Prostate gland (tissue), 2 donors: ENCODE data around the gene CDC42. TPM values are rescaled to one million over a fixed set of nuclear protein-coding genes. Genes with fewer than 3 reads are reported as not detected.
A peak's percentile ranks its signal among the peaks of the same experiment; 100 is the strongest.

Source experiments
- DNase-seq: peaks from one replicate; pipeline ENCODE4 v3.0.0-alpha.2; 2019; ENCODE audit warnings: low spot score
- H3K27ac ChIP-seq, 2 donors: fragments of 200-600 bp; sonication (generic); 2 replicates each; pipeline ENCODE4 v1.5.1; 2017 to 2019
- H3K27me3 ChIP-seq: fragments of 200-600 bp; sonication (generic); replicated peaks from 2 replicates; pipeline ENCODE4 v1.5.1; 2019; ENCODE audit not compliant: insufficient read depth
- H3K36me3 ChIP-seq, 2 donors: fragments of 200-600 bp; sonication (generic); 1 replicate in 1 of 2; 2 replicates in 1 of 2; pipeline versions ENCODE4 v1.5.1 to v1.8.1; 2017 to 2019
- H3K4me1 ChIP-seq: fragments of 200-600 bp; sonication (generic); replicated peaks from 2 replicates; pipeline ENCODE4 v1.5.1; 2019
- H3K4me3 ChIP-seq, 2 donors: fragments of 200-600 bp; sonication (generic); 2 replicates each; pipeline ENCODE4 v1.5.1; 2017 to 2019
- H3K9me3 ChIP-seq: fragments of 200-600 bp; sonication (generic); 2 replicates; pipeline ENCODE4 v1.5.1; 2017
- POLR2A ChIP-seq: fragments of 450-650 bp; IDR thresholded peaks from one replicate; pipeline ENCODE4 v1.6.1; 2016; ENCODE audit warnings: antibody characterized with exemption, mild to moderate bottlenecking
- POLR2AphosphoS5 ChIP-seq: sonication (generic); formaldehyde crosslinking; IDR thresholded peaks from one replicate; pipeline ENCODE4 v1.6.1; 2017; ENCODE audit warnings: antibody characterized with exemption
- WGBS: methylation state at CpG from one replicate; pipeline ENCODE4 v1.1.5; 2018; 5-methylcytosine and 5-hydroxymethylcytosine counted together
- intact Hi-C: fragments of 100-400 bp; cut with DNase I; formaldehyde crosslinking; loops from one replicate; pipeline ENCODE4 v1.14.2; 2022
- total RNA-seq, 2 donors: library from RNA; depleted of rRNA; stranded (reverse); fragments of >200 nt; gene quantifications; one replicate each; pipeline ENCODE4 v1.1.0, GENCODE V29; 2016
- TF ChIP-seq, protein P1 (sequence below), 4 experiments: fragments of 200-600 bp in 2 of 4; fragments of 450-650 bp in 2 of 4; sonication (generic) in 2 of 4; IDR thresholded peaks; 1 replicate in 3 of 4; 2 replicates in 1 of 4; pipeline ENCODE4 v1.5.1; 2016 to 2019; ENCODE audit warnings: antibody characterized with exemption in 4 of 4, mild to moderate bottlenecking in 2 of 4, moderate library complexity in 2 of 4

CDC42 gene
- total RNA-seq, 2 donors from 2014 or later, result 164 to 182 TPM

DNA sequence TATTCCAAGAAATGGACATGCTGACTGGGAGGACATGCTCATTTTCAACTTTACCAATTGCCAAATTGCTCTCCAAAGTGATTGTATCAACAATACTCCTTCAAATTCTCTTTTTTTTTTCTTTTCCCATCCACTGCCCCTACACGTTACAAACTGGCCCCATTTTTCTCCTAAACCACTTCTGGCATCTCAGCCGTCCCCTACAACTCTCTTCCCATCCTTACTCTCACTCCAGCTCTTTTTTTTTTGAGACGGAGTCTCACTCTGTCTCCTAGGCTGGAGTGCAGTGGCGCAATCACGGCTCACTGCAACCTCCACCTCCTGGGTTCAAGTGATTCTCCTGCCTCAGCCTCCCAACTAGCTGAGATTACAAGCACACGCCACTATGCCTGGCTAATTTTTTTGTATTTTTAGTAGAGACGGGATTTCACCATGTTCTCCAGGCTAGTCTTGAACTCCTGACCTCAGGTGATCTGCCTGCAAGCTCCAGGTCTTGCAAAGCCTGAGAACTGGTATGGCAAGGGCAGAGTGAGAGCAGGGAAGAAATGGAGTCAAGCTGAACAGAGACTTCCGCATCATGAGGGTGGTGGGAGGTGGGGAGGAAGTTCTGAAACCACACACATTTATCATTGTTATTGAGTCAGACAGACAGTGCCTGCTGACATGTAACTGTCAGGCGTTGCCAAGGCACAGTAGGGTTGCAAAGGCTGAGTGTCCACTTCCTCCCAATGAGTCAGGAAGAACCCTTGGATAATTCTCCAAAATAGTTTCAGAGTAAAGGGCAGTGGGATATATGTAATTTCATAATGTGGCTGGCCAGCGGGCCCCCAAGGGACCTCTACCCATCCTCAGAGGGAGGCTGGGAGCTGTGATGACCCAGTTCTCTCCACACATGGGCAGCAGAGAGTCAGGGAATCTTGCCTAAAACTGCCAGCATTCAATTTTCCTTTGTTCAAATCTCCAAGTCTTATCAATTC is 33.6 kb upstream of the CDC42 start:
- intact Hi-C loops, result no loop called here
- 69% methylated on average over 10 of the region's 10 CpGs for WGBS
- TF ChIP-seq, protein P1, sequence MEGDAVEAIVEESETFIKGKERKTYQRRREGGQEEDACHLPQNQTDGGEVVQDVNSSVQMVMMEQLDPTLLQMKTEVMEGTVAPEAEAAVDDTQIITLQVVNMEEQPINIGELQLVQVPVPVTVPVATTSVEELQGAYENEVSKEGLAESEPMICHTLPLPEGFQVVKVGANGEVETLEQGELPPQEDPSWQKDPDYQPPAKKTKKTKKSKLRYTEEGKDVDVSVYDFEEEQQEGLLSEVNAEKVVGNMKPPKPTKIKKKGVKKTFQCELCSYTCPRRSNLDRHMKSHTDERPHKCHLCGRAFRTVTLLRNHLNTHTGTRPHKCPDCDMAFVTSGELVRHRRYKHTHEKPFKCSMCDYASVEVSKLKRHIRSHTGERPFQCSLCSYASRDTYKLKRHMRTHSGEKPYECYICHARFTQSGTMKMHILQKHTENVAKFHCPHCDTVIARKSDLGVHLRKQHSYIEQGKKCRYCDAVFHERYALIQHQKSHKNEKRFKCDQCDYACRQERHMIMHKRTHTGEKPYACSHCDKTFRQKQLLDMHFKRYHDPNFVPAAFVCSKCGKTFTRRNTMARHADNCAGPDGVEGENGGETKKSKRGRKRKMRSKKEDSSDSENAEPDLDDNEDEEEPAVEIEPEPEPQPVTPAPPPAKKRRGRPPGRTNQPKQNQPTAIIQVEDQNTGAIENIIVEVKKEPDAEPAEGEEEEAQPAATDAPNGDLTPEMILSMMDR (IDR thresholded peaks at IDR 0.05), result no peak
- TF ChIP-seq POLR2AphosphoS5, result no peak
- TF ChIP-seq POLR2A, result no peak
- no peaks in the 10 kb centered on the region for H3K36me3 ChIP-seq
- no peaks in the 10 kb centered on the region for H3K4me1 ChIP-seq
- H3K4me3 ChIP-seq, result no peak overlapping the region
- H3K27ac ChIP-seq, result no peak overlapping the region
- no peak for DNase-seq
- H3K27me3 ChIP-seq, result no peaks in the 10 kb centered on the region
- no peaks in the 10 kb centered on the region for H3K9me3 ChIP-seq

DNA sequence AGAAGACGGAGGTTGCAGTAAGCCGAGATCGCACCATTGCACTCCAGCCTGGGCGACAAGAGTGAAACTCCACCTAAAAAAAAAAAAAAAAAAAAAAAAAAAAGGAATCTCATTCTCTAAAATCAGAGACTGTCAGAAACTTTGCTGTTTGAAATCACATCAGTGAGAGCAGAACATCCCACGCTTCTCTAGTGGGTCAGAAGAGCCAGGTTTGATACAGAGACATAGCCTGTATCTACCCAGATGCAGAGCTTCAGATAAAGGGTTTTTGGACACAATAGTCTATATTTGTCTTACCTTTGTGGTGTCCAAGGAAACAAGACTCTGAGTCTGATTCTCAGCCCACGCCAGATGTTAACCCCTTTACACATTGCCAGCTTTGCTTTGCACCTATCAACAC is 31.4 kb upstream of the CDC42 start:
- DNase-seq, result no peak
- Histone ChIP-seq H3K4me1 (no peaks in the 10 kb centered on the region), H3K9me3 (no peaks in the 10 kb centered on the region), H3K4me3 (no peak overlapping the region), H3K36me3 (no peaks in the 10 kb centered on the region), H3K27me3 (no peaks in the 10 kb centered on the region), H3K27ac (no peak overlapping the region)
- WGBS, result 84% methylated on average over 6 of the region's 6 CpGs
- TF ChIP-seq, protein P1 (IDR thresholded peaks at IDR 0.05), result no peak
- no peak for TF ChIP-seq POLR2AphosphoS5
- TF ChIP-seq POLR2A, result no peak
- intact Hi-C loops, result no loop called here

DNA sequence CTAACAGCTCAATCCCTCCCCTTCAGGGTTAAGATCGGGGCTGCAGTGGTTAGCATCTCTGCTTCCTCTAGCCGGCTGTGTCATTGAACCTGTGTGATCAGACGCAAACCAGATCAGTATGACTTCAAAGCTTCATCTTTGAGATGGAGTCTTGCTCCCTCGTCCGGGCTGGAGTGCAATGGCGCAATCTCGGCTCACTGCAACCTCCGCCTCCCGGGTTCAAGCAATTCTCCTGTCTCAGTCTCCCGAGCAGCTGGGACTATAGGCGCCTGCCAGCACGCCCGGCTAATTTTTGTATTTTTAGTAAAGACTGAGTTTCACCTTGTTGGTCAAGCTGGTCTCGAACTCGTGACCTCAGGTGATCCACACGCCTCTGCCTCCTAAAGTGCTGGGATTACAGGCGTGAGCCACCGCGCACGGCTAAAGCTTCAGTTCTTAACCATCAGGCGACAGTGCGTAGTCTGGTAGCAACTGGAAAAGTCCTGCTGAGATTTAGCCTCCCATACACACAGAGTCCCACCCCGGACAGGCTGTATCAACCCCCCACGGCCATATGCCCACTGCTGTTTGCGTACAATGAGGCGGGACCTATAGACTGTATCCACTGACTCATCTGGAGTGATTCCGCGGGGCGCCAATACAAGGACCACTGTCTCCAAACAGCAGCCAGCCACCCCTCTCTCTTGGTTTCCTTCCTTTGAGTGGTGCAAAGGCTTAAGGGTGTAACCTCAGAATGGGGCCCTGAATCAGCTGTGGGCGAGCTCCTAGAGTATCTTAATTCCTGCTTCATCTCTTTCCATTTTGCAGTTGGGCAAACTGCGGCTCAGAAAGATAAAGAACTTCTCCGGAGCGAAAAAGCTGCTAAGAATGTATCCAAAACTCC is 27.8 kb upstream of the CDC42 start:
- Histone ChIP-seq H3K4me1 (no peaks in the 10 kb centered on the region), H3K27ac (peak overlapping the region; percentile 96 to 99), H3K9me3 (no peaks in the 10 kb centered on the region), H3K27me3 (no peaks in the 10 kb centered on the region), H3K36me3 (no peaks in the 10 kb centered on the region), H3K4me3 (peak overlapping the region; percentile 90 to 99)
- intact Hi-C loops, result no loop called here
- peak; percentile 27 for DNase-seq
- TF ChIP-seq, protein P1 (IDR thresholded peaks at IDR 0.05), result no peak
- TF ChIP-seq POLR2AphosphoS5 (no peak), POLR2A (no peak)
- 14% methylated on average over 33 of the region's 33 CpGs for WGBS

DNA sequence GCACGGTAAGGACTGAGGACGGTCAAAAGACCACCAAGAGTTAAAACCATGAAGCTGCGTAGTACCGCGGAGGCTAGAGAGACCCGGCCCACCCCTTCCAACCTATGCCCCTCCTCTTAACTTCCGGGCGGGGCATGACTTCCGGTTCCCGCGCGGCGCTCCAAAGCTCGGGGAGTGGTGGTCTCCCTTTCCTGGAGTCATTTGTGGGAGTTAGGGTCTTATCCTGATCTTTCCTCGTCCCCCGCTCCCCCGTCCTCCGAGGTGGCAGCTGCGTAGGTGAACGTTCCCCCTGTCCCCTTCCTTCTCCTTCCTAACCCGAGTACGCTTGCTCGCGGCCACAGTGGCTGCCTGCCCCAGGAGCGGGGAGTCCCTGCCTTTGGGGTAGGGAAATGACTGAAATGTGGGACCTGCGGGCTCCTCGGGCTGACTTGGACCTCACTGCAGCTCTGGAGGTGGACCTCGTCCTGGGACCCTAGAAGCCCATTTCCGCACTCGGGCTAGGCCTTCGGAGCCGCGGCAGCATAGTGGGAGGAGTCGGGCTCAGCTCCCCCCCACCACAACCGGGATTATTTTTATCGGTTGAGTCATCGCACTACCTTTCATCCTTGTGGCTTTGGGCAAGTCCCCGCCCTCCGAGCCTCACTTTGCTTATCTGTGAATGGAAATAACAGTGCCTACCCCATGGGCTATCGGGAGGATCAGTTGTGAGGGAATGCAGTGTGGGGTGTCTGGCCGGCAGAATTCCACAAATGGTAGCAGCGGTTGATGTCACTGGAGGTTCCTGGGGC is 26.9 kb upstream of the CDC42 start:
- Histone ChIP-seq H3K27ac (peak overlapping the region; percentile 96 to 99), H3K4me3 (peak overlapping the region; percentile 90 to 99), H3K36me3 (no peaks in the 10 kb centered on the region), H3K27me3 (no peaks in the 10 kb centered on the region), H3K9me3 (no peaks in the 10 kb centered on the region), H3K4me1 (no peaks in the 10 kb centered on the region)
- under 1% methylated on average over 42 of the region's 42 CpGs for WGBS
- peak; percentile 87 for DNase-seq
- peak; percentile 66 for TF ChIP-seq POLR2A
- peak; percentile 95 for TF ChIP-seq POLR2AphosphoS5
- TF ChIP-seq, protein P1 (IDR thresholded peaks at IDR 0.05), result peak in 1 of 4 experiments; percentile 8
- intact Hi-C loops, result no loop called here
